Measurements from ENCODE around the gene ARRDC3. TPM values are rescaled to one million over a fixed set of nuclear protein-coding genes. Genes with fewer than 3 reads are reported as not detected.

ARRDC3 gene
- total RNA-seq, 1 experiment from 2014 or later: 32.0 TPM

GRCh38 chr5:91373600-91373999, 9.5 kb downstream of the ARRDC3 start:
- BruUV-seq (replicated peaks): no TSS peak
- POLR2A ChIA-PET (ENCODE audit: unreplicated experiment): interaction anchor here (0.7 kb wide), 1 partner anchor 489 kb away, joined by 4 read pairs; no protein-coding TSS in a partner anchor
- peaks cover 72% of the 10 kb centered on the region for H3F3A ChIP-seq (ENCODE audit: insufficient read depth, low read depth)
- no peaks in the 10 kb centered on the region for H3K27me3 ChIP-seq (ENCODE audit: insufficient read depth, low read depth)
- H3K9me3 ChIP-seq (ENCODE audit: insufficient read depth, low read depth): no peaks in the 10 kb centered on the region
- no peak for DNase-seq
- H3K9me2 ChIP-seq (ENCODE audit: insufficient read depth): no peaks in the 10 kb centered on the region
- H2AFZ ChIP-seq: no peak overlapping the region
- H4K20me1 ChIP-seq (ENCODE audit: insufficient read depth): 0 out of 2 replicates have a peak, but pooled peaks cover 5% of the 10 kb centered on the region
- H3K27ac ChIP-seq: peak overlapping the region; percentile 24; the same call in 1 of the 2 replicates
- no peak overlapping the region for H3K4me2 ChIP-seq
- intact Hi-C loops (cut with micrococcal nuclease; ENCODE audit: unreplicated experiment): no loop called here
- H3K36me3 ChIP-seq (ENCODE audit: low read depth): peaks cover 95% of the 10 kb centered on the region
- CTCF ChIA-PET: interaction anchor here (0.5 kb wide), 1 partner anchor 39 kb away, joined by 4 read pairs; no protein-coding TSS in a partner anchor
- TF ChIP-seq EZH2 (IDR thresholded peaks at IDR 0.05; ENCODE audit: low read depth): no peak
- H3K4me1 ChIP-seq (replicated peaks; ENCODE audit: insufficient read depth): peaks cover 9% of the 10 kb centered on the region
- H3K4me3 ChIP-seq: no peak overlapping the region
- peaks cover 47% of the 10 kb centered on the region for H3K79me2 ChIP-seq (ENCODE audit: low read depth)

- H3K79me2 ChIP-seq (ENCODE audit: low read depth): peaks cover 41% of the 10 kb centered on the region
- H3K9me2 ChIP-seq (ENCODE audit: insufficient read depth): no peaks in the 10 kb centered on the region
- H3K36me3 ChIP-seq (ENCODE audit: low read depth): peaks cover 91% of the 10 kb centered on the region
- H3F3A ChIP-seq (ENCODE audit: insufficient read depth, low read depth): peaks cover 77% of the 10 kb centered on the region
- CTCF ChIA-PET: no interaction called here
- peak overlapping the region; percentile 24 for H3K27ac ChIP-seq
- BruUV-seq (replicated peaks): no TSS peak
- H3K9me3 ChIP-seq (ENCODE audit: insufficient read depth, low read depth): no peaks in the 10 kb centered on the region
- no peak for DNase-seq
- peaks cover 3% of the 10 kb centered on the region for H3K4me1 ChIP-seq (replicated peaks; ENCODE audit: insufficient read depth)
- no peak overlapping the region for H2AFZ ChIP-seq
- intact Hi-C loops (cut with micrococcal nuclease; ENCODE audit: unreplicated experiment): no loop called here
- no peak for TF ChIP-seq EZH2 (IDR thresholded peaks at IDR 0.05; ENCODE audit: low read depth)
- no peak for TF ChIP-seq CTCF (conservative IDR thresholded peaks at IDR 0.05)
- 0 out of 2 replicates have a peak, but pooled peaks cover 5% of the 10 kb centered on the region for H4K20me1 ChIP-seq (ENCODE audit: insufficient read depth)
- no peak overlapping the region for H3K4me3 ChIP-seq
- no peaks in the 10 kb centered on the region for H3K27me3 ChIP-seq (ENCODE audit: insufficient read depth, low read depth)
- POLR2A ChIA-PET (ENCODE audit: unreplicated experiment): interaction anchor here (0.7 kb wide), 1 partner anchor 70 kb away, joined by 8 read pairs; no protein-coding TSS in a partner anchor
- no peak overlapping the region for H3K4me2 ChIP-seq
These were observed 10.1 kb downstream of the ARRDC3 start for GRCh38 chr5:91373006-91373405.

GRCh38 chr5:91369480-91369879, 13.6 kb downstream of the ARRDC3 start:
- TF ChIP-seq EZH2 (IDR thresholded peaks at IDR 0.05; ENCODE audit: low read depth) (no peak), CTCF (conservative IDR thresholded peaks at IDR 0.05) (no peak)
- H4K20me1 ChIP-seq (ENCODE audit: insufficient read depth): 0 out of 2 replicates have a peak, but pooled peaks cover 5% of the 10 kb centered on the region
- no peak overlapping the region for H3K4me3 ChIP-seq
- H3K36me3 ChIP-seq (ENCODE audit: low read depth): peaks cover 57% of the 10 kb centered on the region
- peaks cover 71% of the 10 kb centered on the region for H3F3A ChIP-seq (ENCODE audit: insufficient read depth, low read depth)
- intact Hi-C loops (cut with micrococcal nuclease; ENCODE audit: unreplicated experiment): no loop called here
- no peak overlapping the region for H3K4me2 ChIP-seq
- ChIA-PET POLR2A (ENCODE audit: unreplicated experiment) (no interaction called here), CTCF (no interaction called here)
- H3K9me2 ChIP-seq (ENCODE audit: insufficient read depth): no peaks in the 10 kb centered on the region
- no peaks in the 10 kb centered on the region for H3K4me1 ChIP-seq (replicated peaks; ENCODE audit: insufficient read depth)
- H3K9me3 ChIP-seq (ENCODE audit: insufficient read depth, low read depth): no peaks in the 10 kb centered on the region
- no peak overlapping the region for H3K27ac ChIP-seq
- no TSS peak for BruUV-seq (replicated peaks)
- no peak overlapping the region for H2AFZ ChIP-seq
- peaks cover 18% of the 10 kb centered on the region for H3K79me2 ChIP-seq (ENCODE audit: low read depth)
- H3K27me3 ChIP-seq (ENCODE audit: insufficient read depth, low read depth): no peaks in the 10 kb centered on the region
- no peak for DNase-seq
